NCI-H524 (cell line): ENCODE measurements around the gene CCDC126.
"Not testable (repeated sequence)": the region's sequence is repeated elsewhere in the genome, so short reads cannot be mapped to it uniquely, and the experiment has no call there.

ENCODE experiments used
- DNase-seq, 2 experiments: peaks; one replicate each; lab custom pipeline; 2025; lab: John Stamatoyannopoulos, UW

Gene CCDC126

DNA sequence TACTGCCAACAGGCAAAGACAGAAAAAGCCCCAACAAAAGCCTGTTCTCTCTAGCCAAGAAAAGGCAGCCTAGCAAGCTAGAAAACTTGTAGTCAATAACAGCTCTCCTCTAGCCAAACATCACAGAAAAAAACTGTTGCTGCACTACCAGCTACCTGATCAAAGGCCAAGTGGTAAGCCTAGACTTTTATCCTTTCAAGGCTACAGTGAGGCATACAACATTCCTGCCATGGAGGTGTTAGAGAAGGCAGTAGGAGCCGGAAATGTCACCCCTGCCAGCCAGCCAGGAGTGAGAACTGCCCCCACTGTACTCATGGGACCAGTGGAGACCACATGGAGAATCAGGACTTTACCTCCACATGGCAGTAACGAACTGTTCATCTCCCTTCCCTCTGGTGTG is 31.2 kb downstream of the CCDC126 start:
- DNase-seq, result no peak

DNA sequence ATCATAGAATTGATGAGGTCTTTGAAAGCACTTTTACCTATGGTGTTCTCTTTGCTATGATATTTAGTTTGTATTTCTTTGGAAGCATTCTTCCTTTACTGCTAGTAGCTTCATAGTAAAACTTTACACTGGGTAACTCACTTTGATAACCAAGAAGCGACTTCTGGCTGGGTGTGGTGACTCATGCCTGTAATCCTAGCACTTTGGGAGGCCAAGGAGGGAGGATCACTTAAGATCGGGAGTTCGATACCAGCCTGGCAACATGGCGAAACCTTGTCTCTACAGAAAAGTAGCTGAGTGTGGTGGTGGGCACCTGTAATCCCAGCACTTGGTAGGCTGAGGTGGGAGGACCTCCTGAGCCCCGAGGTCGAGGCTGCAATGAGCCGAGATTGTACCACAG is 36.2 kb downstream of the CCDC126 start:
- DNase-seq, result no peak

DNA sequence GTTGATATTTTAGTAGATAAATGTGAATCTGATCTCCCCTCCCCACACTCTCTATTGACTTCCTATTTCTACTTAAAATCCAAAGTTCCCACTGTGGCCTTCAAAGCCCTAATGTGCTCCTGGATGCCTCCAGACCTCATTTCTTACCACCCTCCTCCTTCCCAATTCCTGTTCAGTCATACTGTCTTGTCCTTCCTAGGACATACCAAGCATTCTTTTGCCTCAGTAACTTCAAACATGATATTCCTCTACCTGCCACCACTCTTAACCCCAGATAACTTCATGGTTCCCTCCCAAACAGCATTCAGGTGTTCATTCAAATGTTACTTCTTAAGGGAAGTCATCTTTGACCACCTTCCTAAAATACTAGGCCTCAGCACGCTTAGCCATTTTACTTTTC is 48.6 kb downstream of the CCDC126 start:
- DNase-seq, result no peak

DNA sequence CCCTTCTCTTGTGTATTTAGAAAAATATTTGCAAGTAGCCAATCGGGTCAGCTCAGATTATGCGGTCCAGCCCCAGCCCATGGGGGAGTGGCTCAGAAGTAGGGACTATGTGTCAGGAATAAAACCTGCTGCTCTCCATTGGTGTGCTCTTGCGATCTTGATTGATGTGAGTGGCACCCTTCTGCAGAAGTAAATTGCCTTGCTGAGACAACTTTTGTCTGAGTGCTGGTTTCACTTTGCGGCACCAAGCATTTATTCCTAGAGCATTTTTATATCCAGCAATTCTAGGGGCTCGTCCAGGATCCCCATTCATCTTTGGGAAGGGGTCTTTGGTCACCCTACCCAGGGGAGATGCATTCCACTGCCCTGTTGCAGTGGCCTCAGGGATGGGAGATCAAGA is 56.8 kb downstream of the CCDC126 start:
- no peak for DNase-seq

DNA sequence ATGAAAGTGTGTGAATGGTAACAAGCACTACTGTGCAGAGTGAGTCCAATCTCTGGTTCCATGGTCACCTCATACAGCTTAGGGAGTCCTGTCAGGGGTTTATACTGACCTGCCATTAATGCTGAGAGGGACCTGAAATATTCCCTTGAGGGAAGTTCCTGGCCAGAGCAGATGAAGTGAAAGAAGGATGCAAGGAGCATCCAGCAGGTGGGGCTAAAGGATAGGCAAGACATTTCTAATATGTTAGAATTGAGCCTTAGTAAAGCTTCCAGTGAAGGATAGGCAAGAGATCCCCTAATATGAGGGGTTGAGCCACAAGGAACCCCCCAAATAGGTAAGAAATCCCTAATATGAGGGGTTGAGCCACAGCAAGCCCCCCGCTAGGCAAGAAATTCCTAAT is 57.3 kb downstream of the CCDC126 start:
- peak in 1 of 2 experiments; percentile 24 for DNase-seq

DNA sequence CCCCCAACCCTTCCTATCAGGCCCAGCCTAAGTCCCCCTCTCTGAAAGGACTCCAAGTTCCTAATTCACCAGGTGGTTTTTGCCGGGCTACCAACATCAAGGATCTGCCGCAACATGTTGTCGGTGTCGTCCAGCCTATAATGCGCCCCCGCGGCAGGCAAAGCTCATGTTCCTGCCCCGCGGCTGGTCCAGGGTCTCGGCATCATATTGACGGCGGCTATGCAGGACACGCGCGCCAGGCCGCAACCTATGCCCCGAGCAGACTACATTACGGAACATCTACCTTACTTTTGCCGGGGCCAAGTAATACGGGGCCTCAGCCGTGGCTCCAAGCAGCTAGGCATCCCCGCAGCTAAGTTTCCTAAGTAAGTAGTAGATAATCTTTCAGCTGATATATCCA is 58.3 kb downstream of the CCDC126 start:
- DNase-seq, result no peak

DNA sequence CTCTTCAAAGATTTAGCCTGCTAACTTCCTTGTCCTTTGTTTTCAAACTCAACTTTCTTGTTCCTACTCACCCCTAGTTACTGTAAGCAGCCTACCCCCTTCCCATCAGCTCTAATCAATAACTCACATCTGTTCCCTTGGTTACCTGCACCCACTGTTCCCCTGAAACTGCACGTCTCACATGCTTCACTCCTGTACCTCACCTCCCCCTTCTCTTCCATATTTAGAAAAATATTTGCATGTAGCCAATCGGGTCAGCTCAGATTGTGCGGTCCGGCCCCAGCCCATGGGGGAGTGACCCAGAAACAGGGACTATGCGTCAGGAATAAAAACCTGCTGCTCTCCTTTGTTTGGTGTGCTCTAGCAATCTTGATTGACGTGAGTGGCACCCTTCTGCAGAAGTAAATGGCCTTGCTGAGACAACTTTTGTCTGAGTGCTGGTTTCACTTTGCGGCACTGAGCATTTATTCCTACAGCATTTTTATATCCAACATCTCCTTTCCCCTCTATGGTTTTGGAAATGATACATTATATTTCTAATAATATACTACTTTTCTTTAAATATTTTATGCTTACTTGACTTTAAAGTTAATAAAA is 61.7 kb downstream of the CCDC126 start:
- no peak for DNase-seq

DNA sequence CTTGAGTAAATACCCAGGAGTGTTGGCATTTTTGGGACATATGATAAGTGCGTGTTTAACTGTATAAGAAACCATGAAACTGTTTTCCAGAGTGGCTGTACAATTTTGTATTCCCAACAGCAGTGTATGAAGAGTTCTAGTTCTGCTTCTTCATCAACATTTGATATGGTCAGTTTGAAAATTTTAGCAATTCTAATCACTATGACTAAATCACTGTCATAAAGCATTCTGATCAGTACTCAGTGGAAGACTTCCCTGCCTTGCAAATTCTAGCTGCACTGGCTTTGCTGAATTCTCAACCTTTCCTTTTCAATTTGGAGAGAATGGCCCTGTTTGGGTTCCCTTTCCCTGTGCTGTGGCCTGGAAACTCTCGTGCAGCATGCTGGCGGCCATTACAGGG is 64.2 kb downstream of the CCDC126 start:
- DNase-seq, result no peak

DNA sequence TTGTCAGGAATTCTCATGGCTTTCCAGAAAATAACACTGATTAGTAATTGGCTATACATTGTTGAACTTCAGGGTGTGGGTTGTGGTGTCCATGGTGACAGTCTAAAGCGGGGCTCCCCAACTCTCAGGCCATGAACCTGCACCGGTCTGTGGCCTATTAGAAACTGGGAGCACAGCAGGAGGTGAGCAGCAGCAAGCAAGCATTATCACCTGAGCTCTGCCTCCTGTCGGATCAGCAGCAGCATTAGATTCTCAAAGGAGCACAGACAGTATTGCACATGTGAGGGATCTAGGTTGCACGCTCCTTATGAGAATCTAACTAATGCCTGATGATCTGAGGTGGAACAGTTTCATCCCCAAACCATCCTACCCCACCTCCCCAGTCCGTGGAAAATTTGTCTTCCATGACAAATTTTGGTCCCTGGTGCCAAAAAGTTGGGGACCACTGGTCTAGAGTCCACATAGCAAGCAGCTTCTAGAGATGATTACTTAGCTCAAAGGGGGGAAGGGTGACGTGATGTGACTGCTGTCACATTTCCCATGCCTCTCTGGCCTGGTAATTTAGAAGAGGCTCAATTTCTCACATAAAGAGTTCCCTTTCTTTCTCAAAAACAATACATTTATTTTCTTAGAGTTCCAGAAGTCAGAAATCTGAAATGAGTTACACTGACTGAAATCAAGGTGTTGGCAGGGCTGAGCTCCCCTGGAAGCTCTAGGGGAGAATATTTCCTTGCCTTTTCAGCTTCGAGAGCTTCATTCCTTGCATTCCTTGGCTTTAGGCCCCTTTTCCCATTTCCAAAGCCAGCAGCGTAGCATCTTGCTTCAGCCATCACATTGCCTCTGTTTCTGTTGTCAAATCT is 65.2 kb downstream of the CCDC126 start:
- DNase-seq, result no peak

DNA sequence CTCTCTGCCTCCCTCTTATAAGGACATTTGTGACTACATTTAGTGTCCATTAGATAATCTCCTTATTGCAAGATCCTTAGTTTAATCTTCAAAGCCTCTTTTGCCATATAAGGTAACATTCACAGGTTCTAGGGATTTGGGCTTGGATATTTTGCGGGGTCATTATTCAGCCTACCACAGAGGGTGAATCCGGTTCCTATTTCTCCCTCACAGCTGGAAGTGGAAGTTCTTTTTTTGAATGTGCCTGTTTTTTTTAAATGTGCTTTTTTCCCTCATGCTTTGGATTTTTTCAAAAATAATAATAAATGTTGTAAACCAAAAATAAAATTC is 65.8 kb downstream of the CCDC126 start:
- no peak for DNase-seq

DNA sequence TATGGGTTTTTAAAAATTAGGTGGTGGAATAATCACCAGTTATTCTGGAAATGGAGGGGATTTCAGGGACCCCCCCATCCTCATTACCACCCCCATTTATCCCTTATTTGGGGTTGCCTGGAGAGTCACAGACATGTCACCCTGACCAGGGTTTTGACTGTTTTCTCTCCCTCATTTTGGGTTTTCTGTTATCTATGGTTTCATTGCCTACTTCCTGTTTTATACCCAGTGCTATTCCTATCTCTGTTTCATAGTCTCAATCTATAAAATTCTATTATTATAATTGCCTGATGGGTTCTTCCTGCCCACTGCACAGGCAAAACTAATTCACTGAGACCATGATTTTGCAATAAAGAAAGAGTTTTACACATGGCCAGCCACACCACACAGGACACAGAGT is 66.9 kb downstream of the CCDC126 start:
- DNase-seq, result no peak

DNA sequence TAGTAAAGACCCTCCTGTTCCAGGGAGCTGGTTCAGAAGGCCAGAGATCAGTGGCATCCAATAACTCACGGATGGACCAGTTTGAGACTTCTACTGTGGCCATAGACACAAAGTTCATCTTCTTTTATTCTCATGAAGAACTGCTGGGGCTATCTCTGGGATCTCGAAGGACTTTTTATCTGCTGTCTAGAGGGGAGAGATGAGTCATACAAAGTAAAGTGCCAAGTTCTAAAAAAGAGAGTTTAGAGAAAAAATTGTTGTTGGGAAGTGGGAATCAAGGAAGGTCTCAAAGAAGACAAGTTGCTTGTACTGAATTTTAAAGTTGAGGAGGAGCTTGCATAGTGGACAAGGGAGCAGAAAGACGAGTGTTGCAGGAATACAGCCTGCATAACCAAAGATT is 74.9 kb downstream of the CCDC126 start:
- no peak for DNase-seq

DNA sequence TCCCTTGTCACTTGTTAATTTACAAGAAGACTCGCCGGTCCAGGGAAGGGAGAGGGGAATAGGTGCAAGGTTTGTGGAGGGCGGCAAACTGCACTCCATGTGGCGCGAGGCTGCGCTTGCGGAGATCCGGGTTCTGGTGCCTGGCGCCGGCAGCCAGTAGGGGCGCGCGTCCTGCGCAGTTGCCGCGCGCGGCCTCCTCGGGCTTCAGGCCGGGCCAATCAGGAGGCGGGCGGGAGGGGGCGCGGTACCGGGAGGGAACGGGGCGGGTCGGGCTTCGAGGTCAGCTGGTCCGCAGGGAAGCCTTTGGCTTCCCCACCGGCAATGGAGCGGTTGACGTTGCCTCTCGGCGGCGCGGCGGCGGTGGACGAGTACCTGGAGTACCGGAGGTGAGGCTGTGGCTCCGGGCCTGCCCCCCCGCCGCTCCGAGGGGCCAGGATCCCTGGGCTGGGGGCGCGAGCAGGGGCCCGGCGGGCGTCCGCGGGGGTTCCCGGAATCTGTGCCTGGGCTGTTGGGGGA is 82.8 kb downstream of the CCDC126 start, which contains the start of gene FAM221A:
FAM221A (plus strand) TSS at position 302 of the 516 bp plus-strand sequence; CDS start at position 322, 20 bp downstream.
- peak; percentile 25 to 76 for DNase-seq

DNA sequence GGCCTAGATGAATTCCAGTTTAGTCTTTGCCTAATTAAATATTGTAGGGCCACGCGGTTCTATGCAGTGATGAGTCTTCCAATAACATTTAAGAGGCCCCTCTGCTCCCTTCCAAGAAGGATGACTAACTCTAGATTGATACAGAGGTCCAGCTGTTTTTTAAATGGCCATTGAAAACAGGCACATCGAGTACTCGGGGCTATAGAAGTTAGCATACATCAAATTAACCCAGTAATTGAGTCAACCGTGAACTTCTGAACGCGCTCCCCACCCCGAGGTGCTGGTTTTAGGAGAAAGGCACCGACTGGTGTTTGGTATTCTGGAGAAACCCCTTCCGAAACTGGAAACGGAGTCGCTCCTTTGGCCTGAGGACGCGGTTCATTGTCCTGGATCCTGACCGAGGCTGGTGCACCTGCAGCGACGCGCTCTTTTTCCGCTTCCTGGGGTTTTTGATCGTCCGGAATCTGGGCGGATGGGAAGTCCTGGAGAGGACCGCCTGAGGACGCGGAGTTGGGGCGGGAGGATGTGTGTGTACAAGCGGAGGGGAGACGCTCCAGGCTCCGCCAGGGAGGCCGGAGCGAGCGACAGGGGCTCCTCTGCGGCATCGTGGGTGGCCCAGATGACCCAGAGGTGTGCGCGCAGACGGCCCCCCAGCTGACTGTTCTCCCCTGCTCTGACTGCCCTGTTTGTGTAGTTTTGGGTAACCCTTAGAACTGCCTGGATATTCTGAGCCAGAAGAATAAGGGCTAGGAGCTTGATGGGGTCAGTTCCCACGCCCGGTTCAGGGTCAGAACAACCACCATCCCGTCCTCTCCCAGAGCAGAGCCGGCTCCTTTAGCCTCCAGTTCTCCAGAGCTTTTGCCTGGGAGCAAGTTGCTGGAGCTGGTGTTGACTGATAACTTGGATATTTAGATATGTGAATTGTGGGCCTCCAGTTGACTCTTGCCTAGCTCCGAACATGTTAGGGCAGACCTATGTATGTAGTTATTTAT is 83.5 kb downstream of the CCDC126 start:
- DNase-seq, result peak in 1 of 2 experiments; percentile 40

DNA sequence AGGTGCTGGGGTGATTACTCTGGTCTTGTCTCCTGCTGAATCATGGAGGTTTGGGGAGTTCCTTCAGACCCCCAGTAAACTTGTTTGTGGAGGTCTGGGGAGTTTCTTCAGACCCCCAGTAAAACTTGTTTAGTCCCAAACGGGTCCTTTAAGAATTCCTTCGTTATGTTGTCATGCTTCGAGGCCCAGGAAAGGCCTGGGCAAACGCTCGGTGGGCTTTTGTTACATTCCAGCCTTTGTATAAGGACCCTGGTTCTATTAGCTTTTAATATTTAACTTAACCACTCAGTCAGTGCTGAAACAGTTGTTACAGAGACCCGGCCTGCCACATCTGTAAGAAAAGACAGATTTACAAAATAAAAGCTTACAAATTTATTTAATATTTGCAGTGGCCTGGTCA is 86.9 kb downstream of the CCDC126 start:
- not testable (repeated sequence) for DNase-seq

DNA sequence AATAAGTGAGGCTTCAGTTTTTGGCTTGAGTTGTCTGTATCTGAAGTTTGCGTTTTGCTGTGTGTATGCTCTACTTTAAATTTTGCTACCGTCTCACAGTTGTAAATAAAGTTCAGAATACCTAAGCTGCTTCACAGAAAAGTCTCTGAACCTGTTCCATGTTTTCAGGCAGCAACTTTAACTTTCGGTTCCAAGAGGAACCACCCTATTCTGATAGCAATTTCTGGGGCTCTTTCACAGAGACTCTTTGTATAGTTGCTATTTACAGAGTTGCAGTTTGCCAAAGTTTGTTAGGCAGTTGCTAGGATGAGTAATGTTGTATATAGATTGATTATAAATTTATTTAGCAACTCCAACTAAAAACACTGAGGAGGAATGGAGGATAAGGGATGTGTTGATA is 88.5 kb downstream of the CCDC126 start:
- no peak for DNase-seq

DNA sequence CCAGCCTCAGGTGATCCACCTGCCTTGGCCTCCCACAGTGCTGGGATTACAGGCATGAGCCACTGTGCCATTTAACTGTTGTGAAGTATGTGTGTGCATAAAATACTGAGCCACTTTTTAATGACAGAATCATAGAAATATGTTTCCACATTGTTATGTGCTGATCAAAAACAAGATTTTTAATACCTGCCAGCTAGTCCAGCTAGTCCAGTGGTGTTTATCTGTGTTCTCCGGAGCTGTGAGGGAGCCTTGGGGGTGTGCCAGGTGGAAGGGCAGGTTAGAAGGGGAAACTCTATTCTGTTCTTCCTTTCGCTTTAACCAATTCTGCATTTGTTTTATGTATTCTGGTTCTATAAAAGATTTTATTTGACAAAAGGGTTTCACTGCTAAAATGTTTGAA is 89.8 kb downstream of the CCDC126 start:
- no peak for DNase-seq

DNA sequence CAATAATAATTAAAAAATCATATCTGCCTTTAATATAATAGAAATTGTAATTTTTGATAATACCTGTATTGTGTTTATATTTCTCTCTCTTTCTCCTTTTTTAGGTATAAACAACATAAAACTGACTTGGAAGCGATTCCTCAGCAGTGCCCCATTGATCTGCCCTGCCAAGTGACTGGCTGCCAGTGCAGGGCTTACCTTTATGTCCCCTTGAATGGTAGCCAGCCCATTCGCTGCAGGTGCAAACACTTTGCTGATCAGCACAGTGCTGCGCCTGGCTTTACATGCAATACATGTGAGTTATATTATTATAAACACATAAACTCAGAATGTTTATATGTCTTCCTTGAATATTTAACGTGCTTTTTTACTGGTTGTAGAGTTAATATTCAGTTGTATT is 92.0 kb downstream of the CCDC126 start:
- DNase-seq, result no peak

DNA sequence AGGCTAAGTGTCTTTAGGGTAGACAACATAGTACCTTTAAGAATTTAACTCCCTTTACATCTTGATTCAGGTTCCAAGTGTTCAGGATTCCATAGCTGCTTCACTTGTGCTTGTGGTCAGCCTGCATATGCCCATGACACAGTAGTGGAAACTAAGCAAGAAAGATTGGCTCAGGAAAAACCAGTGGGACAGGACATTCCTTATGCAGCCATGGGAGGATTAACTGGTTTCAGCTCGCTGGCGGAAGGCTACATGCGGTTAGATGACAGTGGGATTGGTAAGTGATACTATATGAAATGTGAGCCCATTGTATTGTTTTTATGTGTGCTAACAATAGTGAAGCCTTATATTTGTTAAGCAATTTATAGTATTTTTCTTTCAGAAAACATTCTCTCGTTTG is 94.1 kb downstream of the CCDC126 start:
- DNase-seq, result no peak

DNA sequence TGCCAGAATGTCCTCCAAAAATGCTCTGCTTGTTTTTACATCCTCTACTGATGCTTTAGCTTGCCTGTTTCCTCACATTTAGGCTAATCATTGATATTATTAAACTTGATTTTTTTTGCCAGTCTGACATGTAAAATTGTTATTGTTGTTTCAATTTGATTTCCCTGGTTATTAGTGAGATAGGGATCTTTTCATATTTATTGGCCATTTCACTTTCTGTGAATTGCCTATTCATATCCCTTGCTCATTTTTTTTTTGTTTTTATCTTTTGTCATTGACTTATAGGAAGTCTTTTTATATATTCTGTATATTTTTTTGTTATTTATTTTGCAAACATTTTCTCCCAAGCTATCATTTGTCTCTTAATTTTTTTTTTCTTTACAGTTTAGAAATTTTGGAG is 96.0 kb downstream of the CCDC126 start:
- no peak for DNase-seq
